MG63 (cell line): ENCODE results near the gene TTYH1. TPM values are rescaled to one million over a fixed set of nuclear protein-coding genes. Genes with fewer than 3 reads are reported as not detected.
"Not testable (repeated sequence)": the region's sequence is repeated elsewhere in the genome, so short reads cannot be mapped to it uniquely, and the experiment has no call there.

ENCODE experiments used
- DNase-seq: peaks from one replicate; pipeline ENCODE4 v3.0.0-alpha.2; 2020
- H3K27me3 ChIP-seq: fragments of 250-450 bp; sonication (Bioruptor Pico); 2 replicates; pipeline ENCODE4 v1.5.1; 2020; ENCODE audit warnings: mild to moderate bottlenecking, moderate library complexity
- H3K36me3 ChIP-seq: fragments of 250-450 bp; sonication (Bioruptor Pico); 2 replicates; pipeline ENCODE4 v1.5.1; 2020; ENCODE audit warnings: mild to moderate bottlenecking, moderate library complexity
- H3K4me3 ChIP-seq: fragments of 250-450 bp; sonication (Bioruptor Pico); 2 replicates; pipeline ENCODE4 v1.5.1; 2020; ENCODE audit warnings: mild to moderate bottlenecking, moderate library complexity
- H3K9me3 ChIP-seq: fragments of 250-450 bp; sonication (Bioruptor Pico); 2 replicates; pipeline ENCODE4 v1.5.1; 2020; ENCODE audit warnings: mild to moderate bottlenecking, moderate library complexity
- total RNA-seq: library from RNA; depleted of rRNA; stranded (reverse); fragments of >200 nt; shearing (Covaris generic); gene quantifications from 2 replicates; pipeline ENCODE4 v1.2.3, GENCODE V29; 2014; ENCODE audit warnings: low replicate concordance

TTYH1 gene
- total RNA-seq, 1 experiment from 2014 or later: not detected

- Histone ChIP-seq H3K4me3 (no peak overlapping the region), H3K36me3 (peaks cover 68% of the 10 kb centered on the region), H3K27me3 (no peaks in the 10 kb centered on the region), H3K9me3 (no peaks in the 10 kb centered on the region)
- no peak for DNase-seq
Observed at GRCh38 chr19:54460230-54461005, 45.2 kb downstream of the TTYH1 start.

GRCh38 chr19:54461210-54461609 is 45.9 kb downstream of the TTYH1 start:
- no peak for DNase-seq
- Histone ChIP-seq H3K4me3 (no peak overlapping the region), H3K36me3 (peaks cover 60% of the 10 kb centered on the region), H3K27me3 (no peaks in the 10 kb centered on the region), H3K9me3 (no peaks in the 10 kb centered on the region)

GRCh38 chr19:54461613-54462012 is 46.3 kb downstream of the TTYH1 start:
- Histone ChIP-seq H3K36me3 (peaks cover 56% of the 10 kb centered on the region), H3K4me3 (no peak overlapping the region), H3K9me3 (no peaks in the 10 kb centered on the region), H3K27me3 (no peaks in the 10 kb centered on the region)
- no peak for DNase-seq

- no peaks in the 10 kb centered on the region for H3K9me3 ChIP-seq
- H3K27me3 ChIP-seq: no peaks in the 10 kb centered on the region
- peak overlapping the region; percentile 61 for H3K4me3 ChIP-seq
- peaks cover 51% of the 10 kb centered on the region for H3K36me3 ChIP-seq
- peak; percentile 26 for DNase-seq
Observed at GRCh38 chr19:54462047-54462654, 46.9 kb downstream of the TTYH1 start.

- DNase-seq: peak; percentile 72
- no peaks in the 10 kb centered on the region for H3K27me3 ChIP-seq
- peak overlapping the region; percentile 61 for H3K4me3 ChIP-seq
- peaks cover 43% of the 10 kb centered on the region for H3K36me3 ChIP-seq
- no peaks in the 10 kb centered on the region for H3K9me3 ChIP-seq
Observed at GRCh38 chr19:54462655-54463530, 47.6 kb downstream of the TTYH1 start.

GRCh38 chr19:54463531-54464043 is 48.3 kb downstream of the TTYH1 start, which contains the start of gene LENG9:
LENG9 (minus strand) TSS chr19:54463778; CDS start chr19:54463526, 252 bp downstream.
- no peaks in the 10 kb centered on the region for H3K9me3 ChIP-seq
- H3K36me3 ChIP-seq: peaks cover 36% of the 10 kb centered on the region
- peak within 1 kb of the TSS; percentile 61 for H3K4me3 ChIP-seq
- peak; percentile 98 for DNase-seq
- no peaks in the 10 kb centered on the region for H3K27me3 ChIP-seq

- Histone ChIP-seq H3K9me3 (no peaks in the 10 kb centered on the region), H3K27me3 (no peaks in the 10 kb centered on the region), H3K4me3 (peak overlapping the region; percentile 61), H3K36me3 (peaks cover 31% of the 10 kb centered on the region)
- DNase-seq: peak; percentile 81
Observed at GRCh38 chr19:54464044-54464629, 48.9 kb downstream of the TTYH1 start.

- peak; percentile 92 for DNase-seq
- Histone ChIP-seq H3K27me3 (no peaks in the 10 kb centered on the region), H3K4me3 (peak overlapping the region; percentile 61), H3K9me3 (no peaks in the 10 kb centered on the region), H3K36me3 (peaks cover 26% of the 10 kb centered on the region)
Observed at GRCh38 chr19:54464630-54465425, 49.6 kb downstream of the TTYH1 start.

GRCh38 chr19:54465426-54466109 is 50.3 kb downstream of the TTYH1 start:
- Histone ChIP-seq H3K27me3 (no peaks in the 10 kb centered on the region), H3K9me3 (no peaks in the 10 kb centered on the region), H3K36me3 (peaks cover 21% of the 10 kb centered on the region), H3K4me3 (no peak overlapping the region)
- no peak for DNase-seq

GRCh38 chr19:54466110-54466480 is 50.8 kb downstream of the TTYH1 start:
- not testable (repeated sequence) for H3K9me3 ChIP-seq, H3K4me3 ChIP-seq, DNase-seq, H3K27me3 ChIP-seq
- peaks cover 17% of the 10 kb centered on the region for H3K36me3 ChIP-seq

GRCh38 chr19:54469496-54469934 is 54.3 kb downstream of the TTYH1 start:
- Histone ChIP-seq H3K9me3 (no peaks in the 10 kb centered on the region), H3K27me3 (no peaks in the 10 kb centered on the region), H3K36me3 (no peaks in the 10 kb centered on the region), H3K4me3 (no peak overlapping the region)
- DNase-seq: no peak

- no peak overlapping the region for H3K4me3 ChIP-seq
- no peaks in the 10 kb centered on the region for H3K36me3 ChIP-seq
- H3K9me3 ChIP-seq: no peaks in the 10 kb centered on the region
- no peaks in the 10 kb centered on the region for H3K27me3 ChIP-seq
- DNase-seq: no peak
Observed at GRCh38 chr19:54470276-54470887, 55.1 kb downstream of the TTYH1 start.

- Histone ChIP-seq H3K27me3 (no peaks in the 10 kb centered on the region), H3K4me3 (no peak overlapping the region), H3K9me3 (no peaks in the 10 kb centered on the region), H3K36me3 (no peaks in the 10 kb centered on the region)
- DNase-seq: no peak
Observed at GRCh38 chr19:54470991-54471782, 55.9 kb downstream of the TTYH1 start.
